ENCODE measurements around the gene NCKAP5L.

DNA sequence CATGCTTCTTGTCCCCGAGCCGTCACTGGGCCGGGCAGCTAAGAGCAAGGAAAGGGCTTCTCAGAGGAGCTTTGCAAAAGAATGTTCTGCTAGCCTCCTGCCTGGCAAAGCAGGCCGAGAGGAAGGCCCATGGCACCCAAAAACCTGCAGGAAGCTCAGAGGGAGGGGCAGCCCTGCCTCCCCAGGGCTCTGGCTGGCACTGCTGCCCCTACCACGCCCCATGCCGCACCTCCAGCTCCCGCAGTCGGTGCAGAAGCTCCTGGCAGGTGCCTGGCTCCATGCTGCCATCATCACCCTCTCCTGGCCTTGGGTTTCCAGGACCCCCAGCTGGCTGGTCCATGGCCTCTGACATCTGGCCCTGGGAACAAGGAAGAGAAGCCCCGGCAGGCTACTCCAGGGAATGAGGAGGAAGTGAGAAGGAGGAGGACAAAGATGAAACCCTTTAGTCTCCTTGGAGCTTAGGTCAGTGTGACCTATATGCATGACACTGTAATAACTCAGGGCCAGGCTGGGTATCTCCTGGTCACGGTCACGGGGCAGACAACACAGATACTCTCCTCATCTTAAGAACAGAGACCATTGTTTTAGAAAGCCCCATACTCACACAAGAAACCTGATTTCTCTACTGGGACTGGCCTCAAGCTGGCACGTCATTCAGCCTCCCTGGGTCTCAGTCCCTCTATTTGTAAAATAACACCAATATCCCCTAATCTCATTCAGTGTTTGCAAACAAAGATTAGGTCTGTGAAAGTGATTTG is 24.3 kb downstream of the NCKAP5L start:
- TF ChIP-seq EZH2 (IDR thresholded peaks at IDR 0.05; ENCODE audit: low read length) = no peak
- TF ChIP-seq, protein P1, sequence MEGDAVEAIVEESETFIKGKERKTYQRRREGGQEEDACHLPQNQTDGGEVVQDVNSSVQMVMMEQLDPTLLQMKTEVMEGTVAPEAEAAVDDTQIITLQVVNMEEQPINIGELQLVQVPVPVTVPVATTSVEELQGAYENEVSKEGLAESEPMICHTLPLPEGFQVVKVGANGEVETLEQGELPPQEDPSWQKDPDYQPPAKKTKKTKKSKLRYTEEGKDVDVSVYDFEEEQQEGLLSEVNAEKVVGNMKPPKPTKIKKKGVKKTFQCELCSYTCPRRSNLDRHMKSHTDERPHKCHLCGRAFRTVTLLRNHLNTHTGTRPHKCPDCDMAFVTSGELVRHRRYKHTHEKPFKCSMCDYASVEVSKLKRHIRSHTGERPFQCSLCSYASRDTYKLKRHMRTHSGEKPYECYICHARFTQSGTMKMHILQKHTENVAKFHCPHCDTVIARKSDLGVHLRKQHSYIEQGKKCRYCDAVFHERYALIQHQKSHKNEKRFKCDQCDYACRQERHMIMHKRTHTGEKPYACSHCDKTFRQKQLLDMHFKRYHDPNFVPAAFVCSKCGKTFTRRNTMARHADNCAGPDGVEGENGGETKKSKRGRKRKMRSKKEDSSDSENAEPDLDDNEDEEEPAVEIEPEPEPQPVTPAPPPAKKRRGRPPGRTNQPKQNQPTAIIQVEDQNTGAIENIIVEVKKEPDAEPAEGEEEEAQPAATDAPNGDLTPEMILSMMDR (optimal IDR thresholded peaks at IDR 0.05 in 1 of 3, IDR thresholded peaks at IDR 0.05 in 1 of 3, conservative IDR thresholded peaks at IDR 0.05 in 1 of 3; ENCODE audit: extremely low read depth in 1 of 3, insufficient read depth in 2 of 3, low read length in 3 of 3) = no peak
